ENCODE data around the gene MACROD1.

Gene MACROD1

GRCh38 chr11:64185693-64186491 lies 20.0 kb upstream of the MACROD1 start, which contains the start of gene STIP1:
TSS of gene STIP1 (plus strand) at chr11:64186171. CDS start at chr11:64186262, 91 bp downstream.
- peak within 1 kb of the TSS; percentile 64 for H3K4me3 ChIP-seq (ENCODE audit: low read depth, low read length)
- peak; percentile 100 for DNase-seq (ENCODE audit: low read depth)
- TF ChIP-seq, protein P1, sequence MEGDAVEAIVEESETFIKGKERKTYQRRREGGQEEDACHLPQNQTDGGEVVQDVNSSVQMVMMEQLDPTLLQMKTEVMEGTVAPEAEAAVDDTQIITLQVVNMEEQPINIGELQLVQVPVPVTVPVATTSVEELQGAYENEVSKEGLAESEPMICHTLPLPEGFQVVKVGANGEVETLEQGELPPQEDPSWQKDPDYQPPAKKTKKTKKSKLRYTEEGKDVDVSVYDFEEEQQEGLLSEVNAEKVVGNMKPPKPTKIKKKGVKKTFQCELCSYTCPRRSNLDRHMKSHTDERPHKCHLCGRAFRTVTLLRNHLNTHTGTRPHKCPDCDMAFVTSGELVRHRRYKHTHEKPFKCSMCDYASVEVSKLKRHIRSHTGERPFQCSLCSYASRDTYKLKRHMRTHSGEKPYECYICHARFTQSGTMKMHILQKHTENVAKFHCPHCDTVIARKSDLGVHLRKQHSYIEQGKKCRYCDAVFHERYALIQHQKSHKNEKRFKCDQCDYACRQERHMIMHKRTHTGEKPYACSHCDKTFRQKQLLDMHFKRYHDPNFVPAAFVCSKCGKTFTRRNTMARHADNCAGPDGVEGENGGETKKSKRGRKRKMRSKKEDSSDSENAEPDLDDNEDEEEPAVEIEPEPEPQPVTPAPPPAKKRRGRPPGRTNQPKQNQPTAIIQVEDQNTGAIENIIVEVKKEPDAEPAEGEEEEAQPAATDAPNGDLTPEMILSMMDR (IDR thresholded peaks at IDR 0.05; ENCODE audit: low read depth, low read length, missing control alignments), result peak; percentile 39

GRCh38 chr11:64185175-64185692 lies 19.3 kb upstream of the MACROD1 start:
- TF ChIP-seq, protein P1 (IDR thresholded peaks at IDR 0.05; ENCODE audit: low read depth, low read length, missing control alignments), result no peak
- H3K4me3 ChIP-seq (ENCODE audit: low read depth, low read length), result peak overlapping the region; percentile 64
- no peak for DNase-seq (ENCODE audit: low read depth)

GRCh38 chr11:64183890-64184289 lies 18.0 kb upstream of the MACROD1 start:
- H3K4me3 ChIP-seq (ENCODE audit: low read depth, low read length), result no peak overlapping the region; the same call in 1 of the 2 replicates
- TF ChIP-seq, protein P1 (IDR thresholded peaks at IDR 0.05; ENCODE audit: low read depth, low read length, missing control alignments), result no peak
- DNase-seq (ENCODE audit: low read depth), result no peak

DNA sequence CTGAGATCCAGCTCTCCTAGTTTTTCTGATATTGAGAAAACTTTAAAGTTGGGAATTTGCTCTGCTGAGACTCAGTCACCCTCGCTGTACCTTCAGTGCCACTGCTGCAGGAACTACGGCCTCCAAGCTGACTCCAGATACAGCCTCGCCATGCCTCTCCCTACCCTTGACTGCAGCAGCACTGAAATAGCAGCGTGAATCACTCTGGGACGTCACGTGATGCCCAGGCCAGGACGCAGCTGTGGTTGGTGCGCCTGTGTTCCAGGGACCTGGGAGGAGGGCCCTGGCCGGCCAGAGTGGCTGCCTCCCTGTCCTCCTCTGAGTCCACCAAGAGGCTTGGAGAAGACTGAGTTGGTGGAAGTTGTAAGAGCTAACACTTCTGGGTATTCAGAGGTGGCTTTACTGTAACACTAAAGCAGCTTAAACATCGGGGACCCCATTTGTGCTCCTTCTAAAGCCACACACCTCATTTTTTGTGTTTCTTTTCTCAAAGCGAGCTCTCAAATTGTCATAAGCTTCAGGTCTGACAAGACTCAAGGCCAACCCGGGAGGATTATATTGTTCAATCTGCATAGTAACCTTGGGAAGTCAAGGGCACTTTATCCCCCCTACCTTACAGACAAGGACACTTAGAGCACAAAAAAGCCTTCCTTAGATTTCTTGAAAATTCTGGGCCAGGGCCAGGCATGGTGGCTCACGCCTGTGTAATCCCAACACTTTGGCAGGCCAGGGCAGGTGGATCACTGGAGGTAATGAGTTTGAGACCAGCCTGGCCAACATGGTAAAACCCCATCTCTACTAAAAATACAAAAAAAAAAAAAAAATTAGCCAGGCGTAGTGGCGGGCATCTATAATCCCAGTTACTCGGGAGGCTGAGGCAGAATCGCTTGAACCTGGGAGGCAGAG lies 15.8 kb upstream of the MACROD1 start:
- TF ChIP-seq, protein P1 (IDR thresholded peaks at IDR 0.05; ENCODE audit: low read depth, low read length, missing control alignments), result no peak
- no peak for DNase-seq (ENCODE audit: low read depth)
- H3K4me3 ChIP-seq (ENCODE audit: low read depth, low read length), result no peak overlapping the region

DNA sequence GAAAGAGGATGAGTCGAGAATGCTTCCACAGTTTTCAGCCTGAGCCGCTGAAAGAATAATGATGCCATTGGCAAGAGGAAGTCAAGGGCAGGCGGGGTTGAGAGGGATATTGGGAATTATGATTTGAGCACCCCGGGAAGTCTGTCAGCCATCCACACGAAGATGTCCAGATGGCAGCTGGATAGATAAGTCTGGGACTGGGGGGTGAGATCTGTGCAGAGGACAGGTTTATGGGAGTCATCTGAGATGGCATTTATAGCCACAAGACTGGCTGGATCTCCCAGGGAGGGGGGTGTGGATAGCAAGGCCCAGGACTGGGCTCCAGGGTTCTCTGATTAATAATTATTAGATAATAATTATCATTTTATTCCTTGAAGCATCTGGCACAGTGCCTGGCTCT lies 15.0 kb upstream of the MACROD1 start:
- no peak overlapping the region for H3K4me3 ChIP-seq (ENCODE audit: low read depth, low read length)
- TF ChIP-seq, protein P1 (IDR thresholded peaks at IDR 0.05; ENCODE audit: low read depth, low read length, missing control alignments), result no peak
- no peak for DNase-seq (ENCODE audit: low read depth)

DNA sequence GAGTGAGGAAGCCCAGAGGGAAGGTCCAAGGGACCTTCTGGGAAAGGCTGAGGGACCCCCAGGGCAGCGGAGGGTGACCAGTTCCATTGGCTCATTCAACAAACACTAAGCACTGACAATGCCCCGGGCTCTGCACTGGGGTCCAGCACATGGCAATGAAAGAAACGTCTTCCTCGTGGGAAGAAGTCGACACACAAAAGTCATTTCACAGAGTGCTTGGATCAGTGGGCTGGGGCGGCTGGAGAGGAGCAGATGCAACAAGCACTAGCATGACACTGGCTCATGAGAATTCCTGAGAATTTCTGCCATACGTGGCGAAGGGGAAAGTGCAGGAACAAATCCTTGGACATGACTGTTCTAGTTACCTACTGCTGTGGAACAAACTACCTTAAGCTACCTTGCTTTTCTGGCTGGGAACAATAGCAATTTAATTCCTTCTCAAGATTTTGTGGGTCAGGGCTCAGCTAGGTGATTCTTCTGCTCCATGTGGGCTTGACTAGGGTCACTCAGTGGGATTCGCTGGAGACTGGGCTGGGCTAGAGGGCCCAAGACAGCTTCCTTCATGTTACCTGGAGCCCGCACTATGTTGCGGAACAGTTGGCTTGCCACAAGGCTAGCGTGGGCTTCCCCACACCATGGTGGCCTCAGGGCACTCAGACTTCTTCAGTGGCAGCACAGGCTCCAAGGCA lies 13.2 kb upstream of the MACROD1 start:
- no peak for DNase-seq (ENCODE audit: low read depth)
- no peak overlapping the region for H3K4me3 ChIP-seq (ENCODE audit: low read depth, low read length)
- TF ChIP-seq, protein P1 (IDR thresholded peaks at IDR 0.05; ENCODE audit: low read depth, low read length, missing control alignments), result no peak
